GM06990 (cell line): ENCODE measurements around the gene MYBPH.

Experiments used
- DNase-seq: peaks from one replicate; pipeline ENCODE4 v3.0.0-alpha.2; 2011; ENCODE audit not compliant: insufficient read length; ENCODE audit errors: extremely low read depth
- H3K27me3 ChIP-seq: replicated peaks from 2 replicates; pipeline ENCODE4 v1.6.0; 2011; ENCODE audit warnings: low read length; ENCODE audit not compliant: control insufficient read depth, insufficient read depth
- H3K36me3 ChIP-seq: 2 replicates; pipeline ENCODE4 v1.5.1; 2011; ENCODE audit warnings: low read length; ENCODE audit not compliant: control insufficient read depth, insufficient read depth
- H3K4me3 ChIP-seq: replicated peaks from 2 replicates; pipeline ENCODE4 v1.5.1; 2011; ENCODE audit warnings: low read depth, mild to moderate bottlenecking, control low read depth, low read length
- TF ChIP-seq, protein P1 (sequence below): IDR thresholded peaks from 2 replicates; pipeline ENCODE4 v1.5.1; 2011; ENCODE audit warnings: low read length, control low read depth, mild to moderate bottlenecking, inconsistent platforms; ENCODE audit not compliant: insufficient read depth, poor library complexity, severe bottlenecking

Gene MYBPH

DNA sequence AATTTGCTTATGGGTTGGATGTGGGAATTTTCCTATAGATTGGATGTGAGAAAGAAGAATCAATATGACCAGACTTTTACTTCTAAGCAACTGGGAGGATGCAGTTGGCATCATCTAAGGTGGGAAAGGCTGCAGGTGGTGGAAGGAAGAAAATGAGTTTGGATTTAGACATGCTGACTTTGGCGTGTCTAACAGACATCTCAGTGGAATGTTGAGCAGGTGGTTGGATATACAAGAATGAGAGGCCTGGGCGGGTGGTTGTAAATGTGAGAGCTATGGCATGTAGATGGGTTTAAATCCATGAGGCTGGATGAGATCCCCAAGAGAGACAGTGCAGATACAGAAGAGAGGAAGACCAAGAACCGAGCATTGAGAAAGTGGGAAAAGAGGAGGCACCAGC lies 37.6 kb downstream of the MYBPH start:
- DNase-seq, result no peak
- no peaks in the 10 kb centered on the region for H3K36me3 ChIP-seq
- no peak overlapping the region for H3K4me3 ChIP-seq
- H3K27me3 ChIP-seq, result peaks cover 6% of the 10 kb centered on the region
- TF ChIP-seq, protein P1, sequence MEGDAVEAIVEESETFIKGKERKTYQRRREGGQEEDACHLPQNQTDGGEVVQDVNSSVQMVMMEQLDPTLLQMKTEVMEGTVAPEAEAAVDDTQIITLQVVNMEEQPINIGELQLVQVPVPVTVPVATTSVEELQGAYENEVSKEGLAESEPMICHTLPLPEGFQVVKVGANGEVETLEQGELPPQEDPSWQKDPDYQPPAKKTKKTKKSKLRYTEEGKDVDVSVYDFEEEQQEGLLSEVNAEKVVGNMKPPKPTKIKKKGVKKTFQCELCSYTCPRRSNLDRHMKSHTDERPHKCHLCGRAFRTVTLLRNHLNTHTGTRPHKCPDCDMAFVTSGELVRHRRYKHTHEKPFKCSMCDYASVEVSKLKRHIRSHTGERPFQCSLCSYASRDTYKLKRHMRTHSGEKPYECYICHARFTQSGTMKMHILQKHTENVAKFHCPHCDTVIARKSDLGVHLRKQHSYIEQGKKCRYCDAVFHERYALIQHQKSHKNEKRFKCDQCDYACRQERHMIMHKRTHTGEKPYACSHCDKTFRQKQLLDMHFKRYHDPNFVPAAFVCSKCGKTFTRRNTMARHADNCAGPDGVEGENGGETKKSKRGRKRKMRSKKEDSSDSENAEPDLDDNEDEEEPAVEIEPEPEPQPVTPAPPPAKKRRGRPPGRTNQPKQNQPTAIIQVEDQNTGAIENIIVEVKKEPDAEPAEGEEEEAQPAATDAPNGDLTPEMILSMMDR, result no peak

DNA sequence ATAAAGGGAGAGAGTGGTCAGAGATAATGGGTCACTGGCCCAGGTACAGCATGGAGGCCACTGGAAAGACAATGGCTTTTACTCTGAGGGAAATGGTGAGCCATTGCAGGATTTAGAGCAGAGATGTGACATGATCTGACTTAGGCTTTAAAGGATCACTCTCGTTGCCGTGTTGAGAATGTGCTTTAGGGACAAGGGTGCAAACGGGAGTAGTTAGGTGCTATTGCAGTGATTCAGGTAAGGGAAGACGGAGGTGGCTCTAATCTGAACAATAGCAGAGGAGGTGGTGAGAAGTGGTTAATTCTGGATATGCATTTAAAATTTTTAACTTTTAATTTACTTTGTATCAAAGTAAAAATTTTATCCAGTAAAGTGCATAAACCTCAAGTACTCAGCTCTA lies 38.3 kb downstream of the MYBPH start:
- Histone ChIP-seq H3K27me3 (peaks cover 6% of the 10 kb centered on the region), H3K4me3 (no peak overlapping the region), H3K36me3 (no peaks in the 10 kb centered on the region)
- no peak for DNase-seq
- TF ChIP-seq, protein P1, result no peak

DNA sequence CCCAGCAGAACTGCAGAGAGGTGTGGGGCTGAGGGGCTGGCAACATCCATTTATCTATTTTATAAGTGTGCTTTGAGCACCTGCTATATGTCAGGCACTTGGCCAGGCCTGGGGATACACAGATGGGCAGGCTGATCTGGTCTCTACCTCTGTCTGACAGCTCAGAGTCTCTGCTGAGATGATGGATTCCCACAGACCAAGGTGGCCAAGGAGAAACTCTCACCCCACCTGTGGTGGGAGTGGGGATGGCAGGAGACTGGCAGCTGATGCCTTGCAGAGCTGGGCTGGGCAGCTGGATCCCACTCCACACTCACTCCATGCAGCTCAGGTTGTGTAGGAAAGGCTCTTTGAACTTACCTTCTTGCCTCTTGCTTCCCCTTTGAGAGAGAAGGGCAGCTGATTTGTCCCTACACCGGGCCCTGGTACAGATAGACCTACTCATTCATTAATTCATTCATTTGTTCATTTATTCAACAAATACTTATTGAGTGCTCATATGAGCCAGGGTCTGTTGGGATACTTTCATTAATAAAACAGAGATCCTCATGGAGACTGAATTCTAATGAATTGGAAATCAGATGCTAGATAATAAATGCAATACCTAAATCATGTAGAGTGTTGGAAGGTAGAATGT lies 39.1 kb downstream of the MYBPH start:
- TF ChIP-seq, protein P1, result no peak
- H3K27me3 ChIP-seq, result peaks cover 6% of the 10 kb centered on the region
- no peaks in the 10 kb centered on the region for H3K36me3 ChIP-seq
- H3K4me3 ChIP-seq, result no peak overlapping the region
- DNase-seq, result no peak

DNA sequence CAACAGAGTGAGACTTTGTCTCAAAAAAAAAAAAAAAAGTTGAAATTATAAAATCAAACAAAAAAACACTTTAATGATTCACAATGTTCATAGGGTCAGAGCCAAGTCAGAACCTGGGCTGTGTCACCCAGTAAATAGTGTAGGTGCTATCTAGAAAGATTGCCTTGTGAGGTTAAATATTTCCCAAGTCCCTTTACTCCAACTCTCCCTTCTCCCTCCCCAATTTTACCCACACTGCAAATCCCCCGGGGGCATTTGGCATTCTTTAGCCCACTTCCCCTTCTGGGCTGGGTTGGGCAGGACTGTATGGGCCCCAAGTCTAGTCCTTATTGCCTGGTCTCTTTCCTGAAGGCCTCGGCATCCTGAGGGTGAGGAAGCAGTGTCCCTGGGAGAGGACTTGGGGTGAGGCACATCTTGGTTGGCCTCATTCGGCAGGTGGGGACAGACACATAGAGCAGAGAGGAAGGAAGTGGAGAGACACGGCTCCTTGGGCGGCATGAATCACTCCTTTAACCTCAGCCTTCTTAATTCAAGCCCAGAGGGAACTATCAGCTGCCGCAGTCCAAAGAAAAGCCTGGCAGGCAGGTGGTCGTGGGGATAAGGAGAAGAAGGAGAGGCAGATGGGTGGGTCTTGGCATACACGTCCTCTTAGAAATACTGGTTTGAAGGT lies 39.9 kb downstream of the MYBPH start:
- no peak overlapping the region for H3K4me3 ChIP-seq

DNA sequence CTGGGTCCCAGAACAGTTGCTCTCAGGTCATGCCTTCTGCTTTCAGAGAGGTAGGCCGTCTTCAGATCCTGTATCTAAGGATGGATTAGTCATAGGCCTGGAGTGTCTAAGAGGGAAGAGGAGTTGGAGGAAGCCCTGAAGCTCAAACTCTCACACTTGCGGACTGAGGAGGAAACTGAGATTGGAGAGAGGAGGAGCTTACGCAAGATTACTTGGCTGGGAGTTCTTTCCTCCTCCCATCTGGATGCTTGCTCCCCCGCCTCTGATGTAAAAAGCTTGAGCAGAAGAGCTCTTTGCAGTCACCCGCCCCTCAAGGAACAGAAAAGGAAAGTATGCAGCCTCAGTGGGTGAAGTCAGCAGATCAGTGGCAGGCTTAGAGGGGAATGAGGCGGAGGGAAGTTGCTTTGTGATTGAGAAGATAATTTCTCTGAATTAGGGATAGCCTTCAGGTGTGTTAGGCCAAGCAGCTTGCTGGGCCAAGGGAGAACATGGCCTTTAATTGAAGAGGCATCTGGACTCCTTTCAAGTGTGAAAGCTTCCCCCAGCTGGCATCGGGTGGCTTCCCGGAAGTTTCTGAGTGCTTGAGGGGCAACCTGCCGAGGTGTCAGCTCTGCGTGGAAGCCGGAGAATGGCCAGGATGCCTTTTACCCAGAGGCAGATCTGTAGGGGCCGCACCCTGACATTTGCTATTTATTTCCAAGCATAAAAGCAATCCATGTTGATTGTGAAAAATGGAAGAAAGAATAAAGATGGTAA lies 41.5 kb downstream of the MYBPH start:
- DNase-seq, result no peak

More for the DNA sequence above, 39.9 kb downstream of the MYBPH start:
- Histone ChIP-seq H3K27me3 (peaks cover 2% of the 10 kb centered on the region), H3K36me3 (no peaks in the 10 kb centered on the region)
- TF ChIP-seq, protein P1, result no peak
- DNase-seq, result no peak

More for the DNA sequence above, 41.5 kb downstream of the MYBPH start:
- H3K4me3 ChIP-seq, result no peak overlapping the region
- no peaks in the 10 kb centered on the region for H3K36me3 ChIP-seq
- H3K27me3 ChIP-seq, result peaks cover 4% of the 10 kb centered on the region
- TF ChIP-seq, protein P1, result no peak
